ENCODE results near the gene SULT1A2.
"Not testable (repeated sequence)": the region's sequence is repeated elsewhere in the genome, so short reads cannot be mapped to it uniquely, and the experiment has no call there.

SULT1A2 gene

DNA sequence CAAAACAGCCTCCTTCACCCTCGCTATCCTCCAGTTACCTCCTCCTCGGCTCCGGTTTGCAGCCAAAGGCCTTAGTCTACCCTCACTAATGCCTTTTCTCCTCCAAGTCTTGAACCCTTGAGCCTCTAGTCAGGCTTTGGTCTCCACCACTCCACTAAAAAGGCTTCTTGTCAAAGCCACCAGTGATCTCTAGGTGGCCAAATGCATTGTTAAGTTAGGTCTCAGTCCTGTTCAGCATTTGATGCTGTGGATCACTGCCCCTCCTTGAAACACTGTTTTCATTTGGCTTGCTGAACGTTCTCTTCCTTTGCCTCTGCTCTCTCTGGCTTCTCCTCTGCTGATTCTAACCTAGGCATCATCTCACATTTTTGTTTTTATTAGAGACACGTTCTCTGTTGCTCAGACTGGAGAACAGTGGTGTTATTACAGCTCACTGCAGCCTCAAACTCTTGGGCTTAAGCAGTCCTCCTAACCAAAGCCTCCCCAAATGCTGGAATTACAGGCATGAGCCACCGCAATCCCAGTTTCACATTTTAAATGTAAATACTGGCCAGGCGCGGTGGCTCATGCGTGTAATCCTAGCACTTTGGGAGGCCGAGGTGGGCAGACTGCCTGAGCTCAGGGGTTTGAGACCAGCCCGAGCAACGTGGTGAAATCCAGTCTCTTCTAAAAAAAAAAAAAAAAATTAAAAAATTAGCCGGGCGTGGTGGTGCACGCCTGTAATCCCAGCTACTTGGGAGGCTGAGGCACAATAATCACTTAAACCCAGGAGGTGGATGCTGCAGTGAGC, 42.0 kb downstream of the SULT1A2 start:
- DNase-seq = no peak

GRCh38 chr16:28553776-28554633, 42.8 kb downstream of the SULT1A2 start, which contains the start of gene SGF29:
Gene SGF29 (plus strand): TSS chr16:28553920. CDS start chr16:28581070, 27,150 bp downstream.
- DNase-seq = peak; percentile 93

GRCh38 chr16:28549301-28549899, 47.5 kb downstream of the SULT1A2 start:
- DNase-seq = no peak

DNA sequence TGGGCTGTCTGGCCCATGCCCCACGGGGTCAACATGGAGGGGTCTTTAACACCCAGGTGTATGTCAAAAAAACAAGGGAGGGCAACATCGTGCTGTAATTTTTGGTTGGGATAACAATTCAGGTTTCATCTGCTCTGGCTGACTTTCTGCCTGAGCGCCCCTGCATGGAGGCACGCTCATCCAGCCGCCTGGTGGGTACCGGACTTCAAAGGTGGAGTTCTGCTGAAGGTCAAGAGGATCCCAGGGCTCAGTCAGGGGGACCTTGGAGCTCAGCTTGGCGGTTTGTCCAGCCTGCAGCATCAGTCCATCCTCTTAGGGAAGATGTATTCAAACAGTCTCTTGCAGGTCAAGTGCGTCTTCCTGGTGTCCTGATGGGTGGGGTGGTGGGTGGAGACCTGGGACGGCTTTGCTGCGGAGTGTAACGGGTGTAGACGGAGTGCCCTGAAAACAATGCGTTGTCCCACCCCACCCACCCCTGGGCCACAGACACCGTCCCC, 48.5 kb downstream of the SULT1A2 start:
- no peak for DNase-seq

DNA sequence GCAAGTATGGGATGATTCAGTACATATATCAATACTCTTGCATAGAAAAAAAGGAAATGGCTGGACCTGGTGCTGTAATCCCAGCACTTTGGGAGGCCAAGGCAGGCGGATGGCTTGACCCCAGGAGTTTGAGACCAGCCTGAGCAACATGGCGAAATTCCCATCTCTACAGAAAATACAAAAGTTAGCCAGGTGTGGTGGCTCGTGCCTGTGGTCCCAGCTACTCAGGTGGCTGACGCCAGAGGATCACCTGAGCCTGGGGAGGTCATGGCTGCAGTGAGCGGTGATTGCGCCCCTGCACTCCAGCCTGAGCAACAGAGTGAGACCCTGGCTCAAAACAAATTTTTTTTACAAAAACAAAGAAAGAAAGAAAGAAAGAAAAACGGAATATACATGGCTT, 50.2 kb downstream of the SULT1A2 start:
- no peak for DNase-seq

DNA sequence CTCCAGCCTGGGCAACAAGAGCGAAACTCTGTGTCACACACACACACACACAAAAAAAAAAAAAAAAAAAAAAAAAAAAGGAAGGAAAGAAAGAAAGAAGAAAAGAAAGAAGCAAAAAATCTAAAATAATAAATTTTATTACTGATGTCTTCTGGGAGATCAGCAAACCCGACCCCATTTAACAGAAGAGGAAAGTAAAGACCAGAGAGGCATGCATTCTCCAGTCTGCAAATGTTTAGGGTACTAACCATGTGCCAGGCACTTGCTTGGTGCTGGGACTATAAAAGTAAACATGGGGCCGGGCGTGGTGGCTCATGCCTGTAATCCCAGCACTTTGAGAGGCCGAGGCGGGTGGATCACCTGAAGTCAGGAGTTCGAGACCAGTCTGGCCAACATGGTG, 50.9 kb downstream of the SULT1A2 start:
- not testable (repeated sequence) for DNase-seq

DNA sequence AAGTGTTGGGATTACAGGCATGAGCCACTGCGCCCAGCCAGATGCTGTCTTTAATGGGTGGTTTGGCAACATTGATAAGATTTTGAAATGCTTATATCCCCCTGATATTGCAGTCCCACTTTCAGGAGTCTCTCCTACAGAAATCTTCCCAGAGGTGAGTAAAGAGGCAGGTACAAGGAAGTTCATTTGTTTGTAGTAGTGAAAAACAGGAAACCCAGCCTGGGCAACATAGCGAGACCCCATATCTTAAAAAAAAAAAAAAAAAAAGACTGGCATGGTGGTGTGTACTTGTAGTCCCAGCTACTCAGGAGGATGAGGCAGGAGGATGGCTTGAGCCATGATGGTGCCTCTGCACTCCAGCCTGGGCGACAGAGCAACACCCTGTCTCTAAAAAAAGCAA, 51.9 kb downstream of the SULT1A2 start:
- DNase-seq = no peak

DNA sequence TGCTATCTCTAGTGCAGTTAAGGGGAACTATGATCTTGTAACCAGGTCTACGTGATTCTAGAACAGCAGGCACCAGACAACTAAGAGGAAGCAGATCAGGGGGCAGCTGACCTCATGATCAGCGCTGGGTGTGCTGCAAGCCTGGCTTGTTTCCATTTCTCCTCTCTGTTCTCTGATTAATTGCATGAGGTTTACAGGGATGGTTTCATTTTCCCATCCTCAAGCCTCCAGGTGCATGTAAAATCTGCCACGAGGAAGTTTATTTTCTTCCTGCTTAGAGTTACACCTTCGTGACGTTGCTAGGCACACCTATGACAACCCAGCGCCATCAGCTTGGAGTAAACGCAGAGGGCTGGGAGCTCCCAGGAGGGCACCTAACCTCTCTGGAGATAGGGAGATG, 53.8 kb downstream of the SULT1A2 start:
- DNase-seq = no peak

DNA sequence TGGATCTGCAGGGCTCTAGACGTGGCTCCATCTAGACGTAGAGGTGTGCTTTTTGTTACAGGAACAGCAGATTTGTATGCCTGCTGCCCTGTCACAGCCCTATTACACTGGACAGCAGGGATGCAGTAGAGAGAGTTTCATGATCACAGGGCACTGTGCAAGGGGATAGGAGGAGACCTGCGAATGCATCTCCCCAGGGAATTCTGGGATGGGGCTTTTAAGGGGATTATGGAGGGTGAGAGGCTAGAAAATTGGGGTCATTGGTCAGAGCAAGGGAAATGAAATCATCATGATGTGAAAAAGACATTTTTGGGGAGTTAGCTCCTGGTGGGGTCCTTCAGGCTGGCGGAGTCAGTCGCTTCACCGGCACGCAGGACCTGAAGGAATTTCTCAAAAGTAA, 54.2 kb downstream of the SULT1A2 start:
- no peak for DNase-seq

Data from activated naive CD4-positive, alpha-beta T cell treated with Interleukin-2 at 50 U/mL for 16 hours (primary cell).